ENCODE results near the gene TCF25.

DNA sequence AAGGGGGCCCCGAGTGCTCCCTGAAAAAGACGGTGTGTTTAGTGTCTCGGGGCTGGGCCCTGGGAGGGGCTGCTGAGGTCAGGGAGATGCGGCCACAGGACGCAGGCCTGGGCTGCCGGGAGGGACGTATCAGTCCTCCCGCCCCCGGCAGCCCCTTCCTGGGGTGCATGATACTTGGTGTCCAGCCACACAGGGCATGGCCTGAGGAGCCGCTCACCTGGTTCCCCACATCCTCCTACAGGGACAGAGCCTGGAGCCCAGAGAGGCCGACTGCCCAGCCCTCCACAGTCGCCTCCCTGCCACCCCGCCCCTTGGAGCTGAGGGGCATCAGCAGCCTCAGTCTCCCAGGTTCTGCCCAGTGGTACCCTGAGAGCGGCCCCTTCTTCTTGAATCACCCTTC is 63.1 kb downstream of the TCF25 start:
- TF ChIP-seq, protein P1, sequence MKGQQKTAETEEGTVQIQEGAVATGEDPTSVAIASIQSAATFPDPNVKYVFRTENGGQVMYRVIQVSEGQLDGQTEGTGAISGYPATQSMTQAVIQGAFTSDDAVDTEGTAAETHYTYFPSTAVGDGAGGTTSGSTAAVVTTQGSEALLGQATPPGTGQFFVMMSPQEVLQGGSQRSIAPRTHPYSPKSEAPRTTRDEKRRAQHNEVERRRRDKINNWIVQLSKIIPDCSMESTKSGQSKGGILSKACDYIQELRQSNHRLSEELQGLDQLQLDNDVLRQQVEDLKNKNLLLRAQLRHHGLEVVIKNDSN (CRISPR knock-in tag; IDR thresholded peaks at IDR 0.05) = no peak
- TF ChIP-seq, protein P2, sequence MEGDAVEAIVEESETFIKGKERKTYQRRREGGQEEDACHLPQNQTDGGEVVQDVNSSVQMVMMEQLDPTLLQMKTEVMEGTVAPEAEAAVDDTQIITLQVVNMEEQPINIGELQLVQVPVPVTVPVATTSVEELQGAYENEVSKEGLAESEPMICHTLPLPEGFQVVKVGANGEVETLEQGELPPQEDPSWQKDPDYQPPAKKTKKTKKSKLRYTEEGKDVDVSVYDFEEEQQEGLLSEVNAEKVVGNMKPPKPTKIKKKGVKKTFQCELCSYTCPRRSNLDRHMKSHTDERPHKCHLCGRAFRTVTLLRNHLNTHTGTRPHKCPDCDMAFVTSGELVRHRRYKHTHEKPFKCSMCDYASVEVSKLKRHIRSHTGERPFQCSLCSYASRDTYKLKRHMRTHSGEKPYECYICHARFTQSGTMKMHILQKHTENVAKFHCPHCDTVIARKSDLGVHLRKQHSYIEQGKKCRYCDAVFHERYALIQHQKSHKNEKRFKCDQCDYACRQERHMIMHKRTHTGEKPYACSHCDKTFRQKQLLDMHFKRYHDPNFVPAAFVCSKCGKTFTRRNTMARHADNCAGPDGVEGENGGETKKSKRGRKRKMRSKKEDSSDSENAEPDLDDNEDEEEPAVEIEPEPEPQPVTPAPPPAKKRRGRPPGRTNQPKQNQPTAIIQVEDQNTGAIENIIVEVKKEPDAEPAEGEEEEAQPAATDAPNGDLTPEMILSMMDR (IDR thresholded peaks at IDR 0.05) = no peak
- TF ChIP-seq ZBTB21 (CRISPR knock-in tag; IDR thresholded peaks at IDR 0.05; ENCODE audit: borderline replicate concordance) (no peak), TEAD1 (CRISPR knock-in tag; IDR thresholded peaks at IDR 0.05) (no peak)
- TF ChIP-seq, protein P3, sequence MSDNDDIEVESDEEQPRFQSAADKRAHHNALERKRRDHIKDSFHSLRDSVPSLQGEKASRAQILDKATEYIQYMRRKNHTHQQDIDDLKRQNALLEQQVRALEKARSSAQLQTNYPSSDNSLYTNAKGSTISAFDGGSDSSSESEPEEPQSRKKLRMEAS (CRISPR knock-in tag; IDR thresholded peaks at IDR 0.05) = no peak
